Amniotic epithelial cell (primary cell): Measurements from ENCODE around the gene TPM4.
A peak's percentile ranks its signal among the peaks of the same experiment; 100 is the strongest.
"Not testable (repeated sequence)": the region's sequence is repeated elsewhere in the genome, so short reads cannot be mapped to it uniquely, and the experiment has no call there.

Experiments
- DNase-seq: peaks from one replicate; pipeline ENCODE4 v3.0.0-alpha.2; 2010; ENCODE audit warnings: low read depth

Gene TPM4

DNA sequence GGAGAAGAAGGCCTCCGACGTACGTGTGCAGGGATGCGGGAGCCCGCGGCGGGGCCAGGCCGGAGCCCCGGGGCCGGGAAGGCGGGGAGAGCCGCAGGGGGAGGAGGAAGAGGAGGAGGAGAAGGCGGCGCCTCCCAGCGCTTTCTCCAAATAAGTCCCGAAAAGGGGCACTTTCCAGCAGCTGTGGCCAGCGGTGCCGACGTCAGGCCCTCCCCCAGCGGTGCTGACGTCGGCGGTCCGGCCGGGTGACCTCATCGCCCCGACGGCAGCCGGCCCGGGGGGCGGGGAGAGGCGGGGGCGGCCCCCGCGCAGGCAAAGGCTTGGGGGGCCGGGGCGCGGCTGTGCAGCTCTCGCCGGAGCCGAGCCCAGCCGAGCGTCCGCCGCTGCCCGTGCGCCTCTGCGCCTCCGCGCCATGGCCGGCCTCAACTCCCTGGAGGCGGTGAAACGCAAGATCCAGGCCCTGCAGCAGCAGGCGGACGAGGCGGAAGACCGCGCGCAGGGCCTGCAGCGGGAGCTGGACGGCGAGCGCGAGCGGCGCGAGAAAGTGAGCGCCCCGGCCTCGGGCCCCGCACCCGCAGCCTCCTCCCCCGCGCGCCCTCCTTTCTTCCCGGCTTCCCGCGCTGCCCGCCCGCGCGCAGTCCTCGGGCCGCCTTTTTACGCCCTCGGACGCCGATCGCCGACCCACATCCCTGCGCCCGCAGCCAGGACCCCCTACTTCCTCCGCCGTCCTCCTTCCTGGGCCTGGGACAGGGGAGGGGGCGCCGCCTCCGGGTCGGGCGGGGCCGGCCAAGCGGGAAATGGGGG, at the start of gene TPM4:
Gene TPM4, plus strand, starts transcription at position 342 of the 804 bp plus-strand sequence. Its CDS starts 71 bp downstream, at position 413.
- DNase-seq, result peak; percentile 95

DNA sequence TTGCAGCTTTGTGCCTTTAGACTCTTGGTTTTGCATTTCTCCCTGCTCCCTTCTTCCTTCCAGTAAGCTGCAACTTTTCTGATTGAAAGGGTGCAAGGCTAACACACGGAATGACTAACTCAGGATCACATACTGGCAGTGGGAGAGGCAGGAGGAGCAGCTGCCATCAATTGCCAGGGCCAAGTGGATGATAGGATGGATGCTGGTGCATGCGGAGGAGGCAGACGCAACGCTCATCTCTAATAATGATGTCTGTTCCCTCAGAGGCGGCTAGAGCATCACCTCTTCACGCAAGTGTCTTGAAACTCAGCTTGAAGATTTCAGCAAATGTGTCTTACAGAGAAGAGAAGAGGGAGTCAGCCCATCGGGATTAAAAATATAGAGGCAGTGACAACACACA, 49.5 kb upstream of the TPM4 start:
- no peak for DNase-seq

DNA sequence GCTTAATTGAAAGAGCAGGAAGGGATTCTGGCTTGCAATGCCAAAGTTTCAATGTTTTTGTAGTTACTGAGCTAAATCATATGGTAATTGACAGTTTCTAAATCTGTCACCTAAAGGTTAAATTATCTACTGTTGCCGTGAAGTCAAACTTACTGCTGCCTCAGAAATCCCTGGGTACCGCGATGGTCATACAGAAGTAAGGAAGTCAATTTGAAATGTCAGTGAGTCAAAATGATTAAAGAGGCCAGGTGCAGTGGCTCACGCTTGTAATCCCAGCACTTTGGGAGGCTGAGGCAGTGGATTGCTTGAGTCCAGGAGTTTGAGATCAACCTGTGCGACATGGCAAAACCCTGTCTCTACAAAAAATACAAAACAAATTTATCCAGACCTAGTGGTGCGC, 48.8 kb upstream of the TPM4 start:
- no peak for DNase-seq

DNA sequence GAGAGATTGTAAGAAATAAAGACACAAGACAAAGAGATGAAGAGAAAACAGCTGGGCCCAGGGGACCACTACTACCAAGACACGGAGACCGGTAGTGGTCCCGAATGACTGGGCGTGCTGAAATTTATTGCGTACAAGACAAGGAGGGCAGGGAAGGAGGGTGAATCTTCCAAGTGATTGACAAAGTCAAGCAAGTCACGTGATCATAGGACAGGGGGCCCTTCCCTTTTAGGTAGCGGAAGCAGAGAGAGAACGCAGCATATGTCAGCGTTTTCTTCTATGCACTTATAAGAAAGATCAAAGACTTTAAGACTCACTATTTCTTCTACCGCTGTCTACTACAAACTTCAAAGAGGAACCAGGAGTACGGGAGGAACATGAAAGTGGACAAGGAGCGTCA, 46.1 kb upstream of the TPM4 start:
- DNase-seq, result not testable (repeated sequence)

DNA sequence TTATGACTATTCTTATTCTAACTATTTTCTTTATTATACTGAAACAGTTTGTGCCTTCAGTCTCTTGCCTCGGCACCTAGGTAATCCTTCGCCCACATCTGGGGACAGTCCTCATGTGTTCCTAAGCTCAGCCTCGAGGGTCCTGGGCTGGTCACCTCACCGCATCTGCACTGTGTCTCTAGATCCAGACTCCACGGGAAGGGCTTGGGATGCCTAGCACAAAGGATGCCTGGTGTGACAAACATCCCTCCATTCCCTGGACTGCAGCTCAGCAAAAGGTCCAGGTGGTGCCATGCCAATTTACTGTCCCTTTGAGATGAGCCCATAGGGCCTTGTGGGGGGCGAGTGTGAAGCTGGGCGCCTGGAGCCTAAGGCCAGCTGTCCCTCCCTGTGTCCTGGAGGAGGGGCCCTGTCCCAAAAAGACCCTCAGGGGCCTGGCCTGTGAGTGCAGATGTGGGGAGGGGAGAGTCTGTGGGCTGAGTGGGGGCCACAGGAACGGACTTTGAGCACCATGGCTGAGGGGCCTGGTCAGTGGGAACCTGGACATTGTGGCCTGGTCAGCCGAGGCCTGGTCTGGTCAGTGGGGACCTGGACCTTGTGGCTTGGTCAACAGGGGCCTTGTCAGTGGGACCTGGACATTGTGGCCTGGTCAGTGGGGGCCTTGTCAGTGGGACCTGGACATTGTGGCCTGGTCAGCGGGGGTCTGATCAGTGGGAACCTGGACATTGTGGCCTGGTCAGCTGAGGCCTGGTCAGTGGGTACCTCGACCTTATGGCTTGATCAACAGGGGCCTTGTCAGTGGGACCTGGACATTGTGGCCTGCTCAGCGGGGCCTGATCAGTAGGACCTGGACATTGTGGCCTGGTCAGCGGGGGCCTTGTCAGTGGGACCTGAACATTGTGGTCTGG, 45.1 kb upstream of the TPM4 start:
- DNase-seq, result no peak

DNA sequence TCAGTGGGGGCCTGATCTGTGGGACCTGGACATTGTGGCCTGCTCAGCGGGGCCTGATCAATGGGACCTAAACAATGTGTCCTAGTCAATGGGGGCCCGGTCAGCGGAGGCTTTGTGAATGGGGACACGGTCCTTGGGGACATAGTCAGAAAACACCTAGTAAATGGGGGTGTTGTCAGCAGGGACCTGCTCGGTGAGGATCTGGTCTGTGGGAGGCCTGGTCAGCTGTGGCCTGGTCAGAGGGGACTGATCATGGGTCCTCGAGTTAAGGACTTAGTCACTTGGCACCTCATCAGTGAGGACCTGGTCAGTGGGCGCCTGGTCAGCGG, 44.5 kb upstream of the TPM4 start:
- no peak for DNase-seq

DNA sequence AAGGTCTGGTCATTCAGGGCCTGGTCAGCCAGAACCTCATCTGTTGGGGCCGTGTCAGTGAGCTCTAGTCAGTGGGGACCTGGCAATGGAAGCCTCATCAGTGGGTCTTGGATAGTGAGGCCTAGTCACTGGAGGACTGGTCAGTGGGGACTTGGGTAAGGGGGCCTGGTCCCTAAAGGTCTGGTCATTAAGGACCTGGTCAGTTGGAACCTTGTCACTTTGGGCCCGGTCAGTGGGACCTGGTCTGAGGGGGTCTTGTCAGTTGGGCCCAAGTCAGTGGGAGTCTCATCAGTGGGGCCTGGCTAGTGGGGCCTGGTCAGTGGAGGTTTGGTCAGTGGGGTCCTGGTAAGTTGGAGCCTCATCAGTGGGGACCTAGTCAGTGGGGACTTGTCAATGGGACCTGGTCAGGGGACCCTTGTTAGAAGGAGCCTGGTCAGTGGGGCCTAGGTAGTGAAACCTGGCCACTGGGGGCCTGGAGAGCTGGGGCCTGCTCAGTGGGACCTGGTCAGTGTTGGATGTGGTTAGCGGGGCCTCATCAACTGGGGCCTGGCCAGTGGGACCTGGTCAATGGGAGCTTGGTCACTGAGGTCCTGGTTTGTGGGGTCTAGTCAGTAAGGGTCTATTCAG, 43.7 kb upstream of the TPM4 start:
- no peak for DNase-seq

DNA sequence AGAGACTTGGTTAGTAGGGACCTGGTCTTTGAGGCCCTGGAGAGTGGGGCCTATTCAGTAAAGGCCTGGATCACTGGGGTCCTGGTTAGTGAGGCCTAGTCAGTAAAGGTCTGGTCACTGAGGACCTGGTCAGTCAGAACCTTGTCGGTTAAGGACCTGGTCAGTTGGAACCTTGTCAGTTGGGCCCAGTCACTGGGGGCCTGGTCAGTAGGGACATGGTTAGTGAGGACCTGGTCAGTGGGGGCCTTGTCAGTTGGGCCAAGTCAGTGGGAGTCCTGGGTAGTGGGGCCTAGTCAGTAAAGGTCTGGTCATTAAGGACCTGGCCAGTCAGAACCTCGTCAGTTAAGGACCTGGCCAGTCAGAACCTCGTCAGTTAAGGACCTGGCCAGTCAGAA, 43.2 kb upstream of the TPM4 start:
- DNase-seq, result no peak

DNA sequence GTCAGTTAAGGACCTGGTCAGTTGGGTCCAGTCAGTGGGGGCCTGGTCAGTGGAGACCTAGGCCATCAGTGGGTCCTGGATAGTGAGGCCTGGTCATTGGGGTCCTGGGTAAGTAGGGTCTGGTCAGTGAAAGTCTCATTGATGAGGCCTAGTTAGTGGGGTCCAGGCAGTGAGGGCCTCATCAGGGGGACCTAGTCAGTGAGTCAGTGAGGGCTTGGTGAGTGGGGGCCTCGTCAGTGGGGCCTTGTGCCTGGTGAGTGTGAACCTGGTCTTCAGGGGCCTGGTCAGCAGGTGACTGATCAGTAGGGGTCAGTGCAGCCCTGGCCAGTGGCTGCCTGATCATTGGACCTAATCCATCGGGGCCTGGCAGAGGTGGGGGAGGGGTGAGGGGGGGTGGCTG, 42.6 kb upstream of the TPM4 start:
- DNase-seq, result no peak

DNA sequence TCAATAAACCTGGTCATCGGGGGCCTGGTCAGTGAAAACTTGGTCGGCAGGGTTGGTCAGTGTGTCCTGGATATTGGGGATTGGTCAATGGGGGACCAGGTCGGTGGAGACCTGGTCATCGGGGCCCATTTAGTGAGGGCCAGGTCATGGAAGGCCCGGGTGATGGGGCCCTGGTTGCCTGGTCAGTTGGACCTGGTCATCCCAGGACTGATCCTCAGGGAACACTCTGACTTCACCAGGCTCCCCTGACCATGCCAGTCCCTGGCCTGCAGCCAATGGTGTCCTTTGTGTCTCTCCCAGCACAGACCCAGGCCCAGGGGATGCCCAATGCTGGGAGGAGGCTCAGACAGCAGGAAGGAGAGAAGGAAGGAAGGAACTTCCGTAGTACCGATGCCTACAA, 42.1 kb upstream of the TPM4 start:
- no peak for DNase-seq

DNA sequence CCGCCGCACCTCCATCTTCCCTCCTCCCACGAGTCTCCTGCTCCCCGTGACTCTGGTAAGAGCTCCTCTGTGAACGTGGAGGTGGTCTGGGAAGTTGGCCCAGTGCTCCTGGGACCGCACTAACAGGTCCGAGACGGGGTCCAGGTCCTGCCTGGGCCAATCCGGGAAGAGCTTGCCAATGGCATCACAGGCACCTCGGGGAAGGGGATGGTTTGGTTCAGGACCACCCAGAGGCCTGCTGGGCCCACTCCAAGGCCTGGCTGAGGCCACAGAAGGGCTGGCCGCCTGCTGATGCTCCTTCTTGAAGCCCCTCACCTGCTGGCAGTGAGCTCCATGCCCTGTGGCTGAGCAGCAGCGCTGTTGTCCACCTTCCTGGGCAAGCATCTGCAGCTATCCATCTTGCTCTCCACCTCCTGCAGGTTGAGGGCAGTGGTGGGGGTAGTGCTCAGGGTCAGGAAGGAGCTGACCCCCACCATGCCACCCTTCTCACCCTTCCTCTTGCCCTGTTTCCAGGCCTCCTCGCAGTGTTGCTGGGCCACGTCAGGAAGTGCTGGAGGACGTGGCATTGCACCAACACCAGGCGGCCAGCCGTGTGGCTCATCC, 41.2 kb upstream of the TPM4 start:
- no peak for DNase-seq

DNA sequence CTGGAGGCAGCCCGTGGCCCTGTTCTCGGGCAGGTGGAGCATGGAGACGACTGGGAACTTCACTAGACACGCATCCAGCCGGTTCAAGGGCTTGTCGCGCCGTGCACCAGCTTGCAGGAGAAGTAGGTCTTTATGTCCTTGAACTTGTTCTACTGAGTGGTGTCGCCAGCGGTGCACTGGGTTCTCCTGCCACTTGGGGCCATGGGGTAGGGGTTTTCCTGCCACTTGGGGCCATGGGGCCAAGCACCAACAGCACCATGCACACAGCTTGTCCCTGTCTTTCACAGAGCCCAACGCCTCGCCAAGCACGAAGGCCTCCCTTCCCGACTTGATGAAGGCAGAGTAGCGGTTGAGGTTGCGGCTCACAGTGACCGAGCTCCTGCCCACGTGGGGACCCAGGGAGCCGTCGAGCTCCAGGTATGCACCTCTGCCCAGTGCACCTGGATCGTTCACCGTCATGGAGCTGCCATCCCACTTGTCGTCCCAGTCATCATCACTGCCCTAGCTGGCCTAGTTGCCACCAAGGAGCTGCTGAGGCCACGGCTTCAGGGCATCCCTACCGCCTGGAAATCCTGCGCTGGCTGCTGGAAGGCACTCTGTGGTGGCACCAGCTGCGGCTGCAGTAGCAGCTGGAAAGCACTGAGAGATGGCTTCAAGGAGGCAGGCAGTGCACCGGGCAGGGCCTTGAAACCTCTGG, 40.5 kb upstream of the TPM4 start:
- no peak for DNase-seq

DNA sequence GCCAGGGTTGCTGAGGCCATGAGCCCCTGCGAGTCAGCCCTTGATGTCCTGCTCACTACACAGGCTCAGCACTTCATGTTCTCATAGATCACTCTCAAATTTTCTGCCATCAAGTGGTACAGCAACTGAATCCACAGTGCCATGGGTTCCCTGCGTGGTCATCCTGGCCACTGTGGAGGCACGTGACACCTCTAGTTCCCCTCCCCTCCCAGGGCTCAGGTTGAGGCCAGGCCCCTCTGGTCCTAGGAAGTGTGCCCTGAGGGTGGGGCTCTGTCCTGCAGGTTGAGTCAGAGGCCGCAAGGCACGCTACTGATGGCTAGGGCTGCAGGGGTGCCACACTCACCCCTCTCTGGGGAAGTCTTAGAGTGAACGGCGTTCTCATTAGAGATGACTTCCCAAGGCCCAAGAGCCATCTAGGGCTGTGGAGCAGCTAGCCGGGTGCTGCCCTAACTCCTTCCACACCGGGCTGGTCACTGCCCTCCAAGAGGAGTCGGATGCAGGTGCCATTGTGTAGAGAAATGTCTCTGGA, 39.8 kb upstream of the TPM4 start:
- DNase-seq, result no peak

DNA sequence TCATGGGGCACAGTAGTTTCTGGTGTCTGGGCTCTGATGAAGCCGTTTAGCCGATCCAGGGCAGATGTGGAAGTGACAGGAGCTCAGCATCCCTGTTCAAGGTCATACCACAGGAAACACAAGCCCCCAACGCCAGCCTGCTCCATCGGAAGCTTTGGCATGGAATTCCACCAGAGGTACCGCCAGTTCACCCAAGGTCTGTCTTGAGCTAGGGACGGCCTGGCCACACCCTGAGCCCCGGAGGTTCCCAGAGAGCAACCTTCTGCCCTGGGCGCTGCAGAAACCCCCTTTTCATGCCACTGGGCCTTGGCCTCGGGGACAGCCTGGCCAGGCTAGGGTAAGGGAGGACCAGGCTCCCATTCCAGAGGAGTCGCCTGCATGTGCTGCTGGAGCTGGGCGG, 39.4 kb upstream of the TPM4 start:
- no peak for DNase-seq

DNA sequence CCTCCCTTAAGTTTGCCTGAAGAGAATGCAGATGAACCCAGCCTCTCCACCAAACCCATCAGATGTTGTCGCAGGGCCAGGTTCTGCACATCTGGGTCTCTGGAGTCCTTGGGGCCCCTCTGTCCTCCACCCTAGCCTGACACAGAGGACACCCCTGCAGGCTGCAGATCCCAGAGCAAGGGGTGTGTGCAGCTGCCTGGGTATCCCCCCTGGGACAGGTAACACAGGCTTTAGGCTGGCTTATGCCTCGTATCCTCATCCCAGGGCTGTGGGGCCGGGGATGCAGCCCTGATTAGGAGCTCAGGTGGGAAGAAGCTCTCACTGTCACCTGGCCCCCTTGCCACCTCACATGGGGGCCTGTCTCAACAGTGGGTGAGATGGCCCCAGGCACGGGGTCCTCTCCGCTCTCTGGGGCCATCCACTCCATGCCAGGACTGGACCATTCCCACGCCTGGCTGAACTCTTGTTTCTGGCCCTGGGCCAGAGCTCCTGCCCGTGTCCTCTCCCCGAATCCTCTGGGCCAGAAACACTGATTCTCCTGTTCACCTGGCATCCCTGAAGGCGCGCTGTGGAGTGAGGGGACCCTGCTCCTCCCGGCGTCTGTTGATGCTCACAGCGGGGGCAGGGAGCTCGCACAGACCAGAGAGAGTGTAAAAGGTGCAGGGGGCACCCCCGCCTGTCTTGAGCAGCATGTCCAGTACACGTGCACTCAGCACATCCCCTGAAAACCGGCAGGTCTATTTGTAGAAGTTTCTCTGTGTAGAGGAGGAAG, 38.7 kb upstream of the TPM4 start:
- DNase-seq, result no peak

DNA sequence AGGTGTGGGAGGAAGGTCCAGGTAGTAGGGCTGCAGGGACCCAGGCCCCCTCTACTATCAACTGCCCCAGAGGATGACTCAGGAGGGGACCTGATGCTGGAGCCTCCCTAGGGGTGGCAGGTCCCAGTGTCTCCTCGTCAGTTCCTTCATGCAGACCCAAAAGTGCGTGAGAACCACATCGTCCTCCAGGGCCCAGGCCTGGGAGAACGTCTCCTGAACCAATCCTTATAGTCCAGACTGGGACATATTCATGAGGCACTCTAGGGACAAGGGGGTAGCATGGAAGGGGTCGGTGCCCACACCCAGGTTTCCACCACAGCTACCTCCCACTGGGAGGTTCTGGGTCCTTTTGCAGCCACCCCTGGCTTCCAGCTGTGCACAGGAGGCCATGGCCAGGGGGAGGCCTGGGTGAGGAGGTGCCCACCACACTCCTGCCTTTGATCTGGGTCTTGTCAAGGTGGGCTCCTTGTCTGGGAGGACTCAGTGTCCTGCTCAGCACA, 38.0 kb upstream of the TPM4 start:
- no peak for DNase-seq

DNA sequence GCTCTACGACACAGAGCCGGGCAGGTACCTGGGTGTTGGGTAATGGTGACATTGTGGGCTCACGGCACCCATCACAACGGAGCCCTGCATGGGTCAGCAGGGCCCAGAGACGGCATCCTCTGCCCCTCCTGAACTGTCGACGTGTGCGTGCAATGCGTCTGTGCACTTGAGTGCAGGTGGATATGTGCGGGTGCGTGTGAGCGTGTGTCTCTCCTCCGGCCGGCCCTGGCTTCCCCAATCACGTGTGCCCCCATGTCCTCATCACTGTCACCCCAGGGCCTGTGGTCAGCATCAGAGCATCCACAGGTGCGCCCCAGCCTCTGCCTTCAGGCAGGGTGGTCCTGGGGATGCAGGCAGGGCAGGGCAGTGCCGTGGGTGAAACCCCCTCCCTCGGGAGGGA, 37.2 kb upstream of the TPM4 start:
- DNase-seq, result no peak

DNA sequence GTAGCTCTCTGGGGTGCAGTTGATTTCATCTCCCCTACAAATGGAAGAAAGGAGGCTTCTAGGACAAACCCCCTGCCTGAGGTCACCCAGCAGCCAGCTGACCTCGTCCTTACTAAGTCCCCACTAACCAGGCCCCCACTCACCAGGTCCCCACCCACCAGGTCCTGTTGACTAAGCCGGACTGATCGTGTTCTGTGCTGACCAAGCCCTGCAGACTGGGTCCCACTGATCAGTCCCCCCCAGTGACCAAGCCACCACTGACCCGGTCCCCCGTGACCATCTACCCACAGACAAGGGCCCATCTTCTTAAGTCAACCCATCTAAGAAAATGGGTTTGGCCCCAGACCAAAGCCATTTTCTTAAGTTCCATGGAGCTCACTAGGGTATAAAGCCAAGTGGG, 36.8 kb upstream of the TPM4 start:
- no peak for DNase-seq

DNA sequence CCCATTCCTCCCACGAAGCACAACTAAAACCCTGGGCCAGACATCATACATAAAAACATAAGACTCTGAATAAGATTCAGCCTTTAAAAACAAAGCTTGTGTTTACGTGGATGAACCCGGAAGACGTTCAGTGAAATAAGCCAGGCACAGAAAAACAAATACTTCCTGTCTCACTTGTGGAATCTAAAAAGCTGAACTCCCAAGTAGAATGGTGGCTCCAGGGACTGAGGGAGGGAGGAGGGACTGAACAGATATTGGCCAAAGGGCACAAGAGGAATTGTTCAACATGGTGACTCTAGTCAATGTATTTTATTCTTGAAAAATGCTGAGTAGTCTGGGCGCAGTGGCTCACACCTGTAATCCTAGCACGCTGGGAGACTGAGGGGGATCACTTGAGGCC, 35.7 kb upstream of the TPM4 start:
- DNase-seq, result peak; percentile 69

DNA sequence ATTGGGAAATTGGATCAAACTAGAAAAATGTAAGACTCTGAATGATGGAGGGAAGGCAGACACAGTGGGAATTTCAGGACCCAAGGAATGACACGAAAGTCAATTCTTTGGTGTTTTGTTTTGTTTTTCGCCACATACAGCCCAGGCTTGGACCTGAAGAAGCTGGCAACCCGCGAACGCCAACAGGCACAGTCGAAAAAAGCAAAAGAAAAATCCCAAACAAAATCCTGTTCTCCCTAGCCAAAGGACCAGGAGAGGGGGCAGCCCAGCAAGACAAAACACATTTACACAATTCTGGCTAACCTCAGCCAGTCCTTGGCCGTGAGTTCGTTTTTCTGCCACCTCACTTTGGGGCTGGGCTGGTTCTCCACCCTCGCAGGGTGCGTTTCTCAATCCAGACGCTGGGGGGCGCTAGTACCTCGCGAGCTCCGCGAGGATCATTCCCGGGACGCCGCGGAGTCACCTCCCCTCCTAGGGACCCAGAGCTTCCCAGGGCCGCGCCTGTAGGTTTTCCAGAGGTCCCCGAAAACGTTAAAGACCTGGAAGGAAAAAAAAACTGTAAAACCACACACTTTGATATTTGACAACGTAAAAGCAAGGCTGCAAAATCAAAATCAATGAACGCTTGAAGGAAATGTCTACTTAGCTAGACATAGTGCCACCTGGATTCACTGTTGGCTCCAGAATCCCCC, 34.9 kb upstream of the TPM4 start:
- DNase-seq, result peak; percentile 46
